Lower leg skin (tissue), 4 donors: ENCODE results near the gene CYFIP1. TPM values are rescaled to one million over a fixed set of nuclear protein-coding genes. Genes with fewer than 3 reads are reported as not detected.

Experiments used
- DNase-seq, 2 donors: peaks; one replicate each; pipeline ENCODE4 v3.0.0-alpha.2; 2019; ENCODE audit warnings: low spot score in 2 of 2
- H3K4me3 ChIP-seq: fragments of 200-600 bp; sonication (generic); 2 replicates; pipeline ENCODE4 v1.5.1; 2017; ENCODE audit warnings: mild to moderate bottlenecking, low read depth; ENCODE audit not compliant: poor library complexity, severe bottlenecking
- POLR2A ChIP-seq, 2 donors: fragments of 450-650 bp; IDR thresholded peaks; one replicate each; pipeline ENCODE4 v1.6.1; 2016 to 2017; ENCODE audit warnings: antibody characterized with exemption in 2 of 2, mild to moderate bottlenecking in 1 of 2, moderate library complexity in 1 of 2
- WGBS, 2 donors: methylation state at CpG; one replicate each; pipeline ENCODE4 v1.1.5; 2018; 5-methylcytosine and 5-hydroxymethylcytosine counted together
- intact Hi-C: fragments of 100-400 bp; cut with DNase I; formaldehyde crosslinking; loops from one replicate; pipeline ENCODE4 v1.15.0; 2023; ENCODE audit warnings: low total_unique reads
- total RNA-seq, 4 donors: library from RNA; depleted of rRNA; stranded (reverse); fragments of >200 nt; gene quantifications; one replicate each; pipeline ENCODE4 v1.1.0, GENCODE V29; 2016
- TF ChIP-seq, protein P1 (sequence below), 3 donors: fragments of 450-650 bp; IDR thresholded peaks; one replicate each; pipeline ENCODE4 v1.5.1; 2016; ENCODE audit warnings: antibody characterized with exemption in 3 of 3, mild to moderate bottlenecking in 3 of 3, moderate library complexity in 2 of 3

The CYFIP1 gene
- total RNA-seq, 4 donors from 2014 or later: 81.0 to 108 (median 94.6) TPM

DNA sequence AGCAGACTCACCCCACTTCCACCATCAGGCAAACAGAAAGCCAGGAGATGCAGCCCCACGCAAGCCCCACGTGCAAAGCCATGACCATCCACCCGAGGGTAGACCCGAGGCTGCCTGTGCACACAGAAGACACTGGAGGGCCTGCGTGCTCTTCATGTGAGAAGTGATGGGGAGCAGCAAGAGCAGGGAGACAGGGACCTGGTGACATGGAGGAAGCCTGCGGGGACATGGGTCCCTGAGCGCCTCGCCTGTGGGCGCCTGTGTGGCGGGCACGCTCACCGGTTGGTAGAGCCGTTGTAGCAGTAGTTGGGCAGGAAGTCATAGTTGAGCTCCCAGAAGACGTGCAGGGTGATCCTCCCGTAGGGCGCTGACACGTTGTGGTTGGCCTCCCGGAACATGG is 76.7 kb downstream of the CYFIP1 start:
- DNase-seq: no peak
- TF ChIP-seq POLR2A (IDR thresholded peaks at IDR 0.05): no peak
- TF ChIP-seq, protein P1, sequence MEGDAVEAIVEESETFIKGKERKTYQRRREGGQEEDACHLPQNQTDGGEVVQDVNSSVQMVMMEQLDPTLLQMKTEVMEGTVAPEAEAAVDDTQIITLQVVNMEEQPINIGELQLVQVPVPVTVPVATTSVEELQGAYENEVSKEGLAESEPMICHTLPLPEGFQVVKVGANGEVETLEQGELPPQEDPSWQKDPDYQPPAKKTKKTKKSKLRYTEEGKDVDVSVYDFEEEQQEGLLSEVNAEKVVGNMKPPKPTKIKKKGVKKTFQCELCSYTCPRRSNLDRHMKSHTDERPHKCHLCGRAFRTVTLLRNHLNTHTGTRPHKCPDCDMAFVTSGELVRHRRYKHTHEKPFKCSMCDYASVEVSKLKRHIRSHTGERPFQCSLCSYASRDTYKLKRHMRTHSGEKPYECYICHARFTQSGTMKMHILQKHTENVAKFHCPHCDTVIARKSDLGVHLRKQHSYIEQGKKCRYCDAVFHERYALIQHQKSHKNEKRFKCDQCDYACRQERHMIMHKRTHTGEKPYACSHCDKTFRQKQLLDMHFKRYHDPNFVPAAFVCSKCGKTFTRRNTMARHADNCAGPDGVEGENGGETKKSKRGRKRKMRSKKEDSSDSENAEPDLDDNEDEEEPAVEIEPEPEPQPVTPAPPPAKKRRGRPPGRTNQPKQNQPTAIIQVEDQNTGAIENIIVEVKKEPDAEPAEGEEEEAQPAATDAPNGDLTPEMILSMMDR (IDR thresholded peaks at IDR 0.05): no peak
- WGBS, 2 donors: 91 to 95% methylated on average over 18 of the region's 18 CpGs
- no peak overlapping the region for H3K4me3 ChIP-seq
- intact Hi-C loops: no loop called here

DNA sequence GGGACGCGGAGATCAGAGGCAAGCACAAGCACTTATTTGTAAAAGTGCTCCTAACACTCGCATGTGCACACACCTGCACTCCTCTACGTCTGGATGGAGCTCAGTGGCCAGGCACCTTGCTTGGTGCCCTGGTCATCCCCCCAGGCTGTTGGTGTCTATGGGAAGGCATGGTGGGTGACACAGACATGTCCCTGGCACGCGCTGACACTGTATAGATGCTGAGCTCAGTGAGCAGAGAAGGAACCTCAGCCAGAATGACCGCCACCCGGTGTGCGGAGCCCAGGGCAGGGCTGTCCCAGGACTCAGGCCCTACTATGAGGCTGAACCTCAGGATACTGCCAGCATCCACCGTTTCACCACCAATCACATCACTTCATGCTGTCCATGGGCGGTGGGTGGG is 77.2 kb downstream of the CYFIP1 start:
- intact Hi-C loops: no loop called here
- 85 to 99% methylated on average over 9 to 11 of the region's 11 CpGs for WGBS, 2 donors
- no peak for TF ChIP-seq POLR2A (IDR thresholded peaks at IDR 0.05)
- TF ChIP-seq, protein P1 (IDR thresholded peaks at IDR 0.05): no peak
- no peak for DNase-seq
- H3K4me3 ChIP-seq: no peak overlapping the region

DNA sequence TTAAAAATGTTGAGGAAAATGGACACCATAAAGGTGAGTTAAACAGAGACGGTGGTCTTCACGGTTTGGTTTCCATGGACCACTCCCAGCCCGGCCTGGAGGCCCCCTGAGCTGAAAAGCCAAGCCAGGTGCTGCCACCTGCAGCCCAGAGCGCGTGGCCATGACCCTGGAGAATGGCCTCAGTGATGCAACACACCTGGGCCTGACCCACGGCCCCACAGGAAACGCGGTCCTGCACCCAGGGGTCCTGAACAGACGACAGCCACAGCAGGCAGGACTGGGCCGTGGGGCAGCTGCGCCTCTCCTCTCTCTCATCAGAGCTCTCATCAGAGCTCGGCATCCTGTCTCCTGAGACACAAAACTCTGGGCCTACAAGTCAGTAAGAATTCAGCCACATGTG is 77.6 kb downstream of the CYFIP1 start:
- intact Hi-C loops: no loop called here
- TF ChIP-seq, protein P1 (IDR thresholded peaks at IDR 0.05): no peak
- TF ChIP-seq POLR2A (IDR thresholded peaks at IDR 0.05): no peak
- no peak for DNase-seq
- 87% methylated on average over 11 to 12 of the region's 12 CpGs for WGBS, 2 donors
- no peak overlapping the region for H3K4me3 ChIP-seq

DNA sequence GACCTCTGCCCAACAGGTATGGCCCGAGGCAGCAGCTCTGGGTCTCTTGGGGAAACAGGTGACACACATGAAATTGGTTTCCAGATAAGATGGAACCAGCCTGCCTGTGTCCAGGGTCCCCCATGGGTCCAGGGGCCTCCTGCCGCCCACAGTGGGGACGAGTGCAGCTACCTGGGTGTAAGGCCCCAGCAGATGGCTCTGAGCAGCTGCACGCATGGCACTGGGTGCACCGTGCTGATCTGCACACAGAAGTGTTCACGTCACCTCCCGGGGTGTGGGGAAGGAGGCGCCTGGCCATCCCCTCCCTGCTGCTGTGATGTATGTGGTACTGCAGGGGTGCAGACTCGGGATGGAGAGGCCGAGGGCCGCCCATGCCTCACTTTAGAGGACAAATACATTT is 78.1 kb downstream of the CYFIP1 start:
- no peak for TF ChIP-seq POLR2A (IDR thresholded peaks at IDR 0.05)
- TF ChIP-seq, protein P1 (IDR thresholded peaks at IDR 0.05): no peak
- no peak for DNase-seq
- 94 to 96% methylated on average over 10 to 11 of the region's 11 CpGs for WGBS, 2 donors
- intact Hi-C loops: no loop called here
- H3K4me3 ChIP-seq: no peak overlapping the region

DNA sequence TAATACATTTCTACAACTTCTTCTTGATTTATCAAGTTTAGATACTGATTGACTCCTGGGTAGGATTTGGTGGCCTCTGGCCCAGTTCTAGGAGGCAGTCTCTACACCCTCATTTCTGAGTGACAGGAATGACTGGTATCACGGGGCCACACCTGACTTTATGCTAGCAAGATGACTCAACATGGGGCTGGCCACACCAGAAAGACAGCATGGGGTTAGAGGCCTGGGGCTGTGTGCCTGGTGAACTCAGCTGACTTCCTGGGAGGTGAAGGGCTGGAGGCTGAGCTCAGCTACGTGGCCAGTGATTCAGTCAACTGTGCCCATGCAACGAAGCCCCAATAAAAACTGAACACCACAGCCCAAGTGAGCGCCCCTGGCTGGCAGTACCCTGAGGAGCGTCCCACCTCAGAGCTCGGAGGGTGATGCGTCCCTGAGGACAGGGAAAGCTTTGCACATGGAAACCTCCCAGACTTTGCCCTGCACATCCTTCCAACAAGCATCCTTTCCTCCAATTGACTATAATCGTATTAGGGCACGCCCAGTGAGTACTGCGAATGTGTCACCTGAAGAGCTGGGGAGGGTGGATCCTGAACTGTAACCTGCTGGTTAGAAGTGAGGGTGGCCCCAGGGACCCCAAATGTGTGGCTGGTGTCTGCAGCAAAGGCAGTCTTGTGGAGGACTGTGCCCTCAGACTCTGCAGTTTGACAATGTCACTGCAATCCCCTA is 84.5 kb downstream of the CYFIP1 start:
- 68 to 77% methylated on average over 10 of the region's 10 CpGs for WGBS, 2 donors
- H3K4me3 ChIP-seq: no peak overlapping the region
- intact Hi-C loops: no loop called here
- no peak for TF ChIP-seq POLR2A (IDR thresholded peaks at IDR 0.05)
- TF ChIP-seq, protein P1 (IDR thresholded peaks at IDR 0.05): no peak
- peak in 1 of 2 donors; percentile 41 for DNase-seq

DNA sequence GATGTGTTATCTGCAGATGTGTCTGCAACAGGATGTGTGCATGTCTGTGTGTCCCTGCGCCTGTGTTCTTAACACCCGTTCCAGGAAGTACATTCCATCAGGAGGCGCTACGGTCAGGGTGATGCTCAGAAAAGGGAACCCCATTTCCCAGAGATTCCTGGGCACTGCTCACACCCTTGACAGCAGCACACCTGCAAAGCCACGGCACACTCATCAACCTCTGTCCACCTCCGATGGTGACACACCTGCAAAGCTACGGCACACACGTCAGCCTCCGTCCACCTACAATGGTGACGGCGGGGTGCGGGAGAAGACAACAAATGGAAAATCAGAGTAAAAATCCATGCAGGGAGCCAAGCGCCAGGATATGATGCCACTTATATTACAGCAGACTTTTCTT is 86.3 kb downstream of the CYFIP1 start:
- TF ChIP-seq, protein P1 (IDR thresholded peaks at IDR 0.05): no peak
- no peak for TF ChIP-seq POLR2A (IDR thresholded peaks at IDR 0.05)
- no peak overlapping the region for H3K4me3 ChIP-seq

More for the DNA sequence above, 86.3 kb downstream of the CYFIP1 start:
- 89 to 98% methylated on average over 13 of the region's 13 CpGs for whole genome bisulfite sequencing, 2 donors
- intact Hi-C loops: no loop called here
- DNase-seq: no peak
